ENCODE measurements around the gene EDA.

- TF ChIP-seq CTCF (IDR thresholded peaks at IDR 0.05 in 4 of 5, conservative IDR thresholded peaks at IDR 0.05 in 1 of 5): no peak
- TF ChIP-seq POLR2A (IDR thresholded peaks at IDR 0.05): no peak
Observed at GRCh38 chrX:70007946-70008345, 392.0 kb downstream of the EDA start.

Data from gastrocnemius medialis (tissue), 4 donors.